ENCODE data around the gene PPP6R1. TPM values are rescaled to one million over a fixed set of nuclear protein-coding genes. Genes with fewer than 3 reads are reported as not detected.

Gene PPP6R1
- total RNA-seq, 4 donors from 2014 or later, result 5.6 to 70.4 (median 16.3) TPM

- H3K4me1 ChIP-seq, result peaks cover 0 to 5% of the 10 kb centered on the region in 2 donors
- peak; percentile 64 to 77 for DNase-seq
- no peaks in the 10 kb centered on the region for H3K36me3 ChIP-seq
- no peaks in the 10 kb centered on the region for H3K27me3 ChIP-seq
- peak within 1 kb of the TSS; percentile 90 for H3K27ac ChIP-seq
- no peaks in the 10 kb centered on the region for H3K9me3 ChIP-seq
- peak within 1 kb of the TSS; percentile 26 to 61 for H3K4me3 ChIP-seq
- TF ChIP-seq CTCF (IDR thresholded peaks at IDR 0.05) (no peak), POLR2A (IDR thresholded peaks at IDR 0.05) (no peak)
- intact Hi-C loops (cut with DNase I; ENCODE audit: low total_unique reads), result loop anchor here (10.0 kb wide), 1 partner anchor 171 kb away; no protein-coding TSS in a partner anchor
Observed at GRCh38 chr19:55283548-55284377, 24.9 kb upstream of the PPP6R1 start, which contains the start of gene BRSK1. TSS of gene BRSK1 (plus strand) at chr19:55283997. CDS start at chr19:55284443, 446 bp downstream.

GRCh38 chr19:55279770-55280643 is 21.2 kb upstream of the PPP6R1 start, which contains the start of gene HSPBP1:
TSS of gene HSPBP1 (minus strand) at chr19:55280110. CDS start at chr19:55279608, 502 bp downstream.
- H3K4me1 ChIP-seq, result peaks cover 0 to 5% of the 10 kb centered on the region in 2 donors
- peak; percentile 95 for DNase-seq
- no peaks in the 10 kb centered on the region for H3K9me3 ChIP-seq
- peak within 1 kb of the TSS; percentile 52 to 74 for H3K4me3 ChIP-seq
- TF ChIP-seq POLR2A (IDR thresholded peaks at IDR 0.05) (peak in 1 of 2 donors; percentile 25), CTCF (IDR thresholded peaks at IDR 0.05) (no peak)
- no peaks in the 10 kb centered on the region for H3K36me3 ChIP-seq
- peak within 1 kb of the TSS; percentile 77 to 85 for H3K27ac ChIP-seq
- intact Hi-C loops (cut with DNase I; ENCODE audit: low total_unique reads), result loop anchor here (10.0 kb wide), 1 partner anchor 175 kb away; no protein-coding TSS in a partner anchor
- no peaks in the 10 kb centered on the region for H3K27me3 ChIP-seq

- no peak for DNase-seq
- H3K36me3 ChIP-seq, result no peaks in the 10 kb centered on the region
- no peak for TF ChIP-seq POLR2A (IDR thresholded peaks at IDR 0.05)
- no peak for TF ChIP-seq CTCF (IDR thresholded peaks at IDR 0.05)
- H3K9me3 ChIP-seq, result no peaks in the 10 kb centered on the region
- no peaks in the 10 kb centered on the region for H3K27me3 ChIP-seq
- H3K27ac ChIP-seq, result peak overlapping the region; percentile 77 to 85
- intact Hi-C loops (cut with DNase I; ENCODE audit: low total_unique reads), result no loop called here
- peak overlapping the region; percentile 52 to 74 for H3K4me3 ChIP-seq
- peaks cover 0 to 5% of the 10 kb centered on the region in 2 donors for H3K4me1 ChIP-seq
Observed at GRCh38 chr19:55279340-55279739, 20.5 kb upstream of the PPP6R1 start.

GRCh38 chr19:55278391-55279135 is 19.7 kb upstream of the PPP6R1 start:
- TF ChIP-seq POLR2A (IDR thresholded peaks at IDR 0.05) (no peak), CTCF (IDR thresholded peaks at IDR 0.05) (no peak)
- no peak for DNase-seq
- Histone ChIP-seq H3K36me3 (no peaks in the 10 kb centered on the region), H3K9me3 (no peaks in the 10 kb centered on the region), H3K4me1 (no peaks in the 10 kb centered on the region), H3K27me3 (no peaks in the 10 kb centered on the region), H3K27ac (no peak overlapping the region), H3K4me3 (no peak overlapping the region)
- intact Hi-C loops (cut with DNase I; ENCODE audit: low total_unique reads), result no loop called here

Data from uterus (tissue), 4 donors.